Skeletal muscle tissue (tissue), 5 donors: ENCODE measurements around the gene ANKRD40. TPM values are rescaled to one million over a fixed set of nuclear protein-coding genes. Genes with fewer than 3 reads are reported as not detected.

ENCODE experiments used
- H3K27ac ChIP-seq: one replicate; pipeline ENCODE4 v1.7.0; 2013; ENCODE audit warnings: mild to moderate bottlenecking, low read depth, low read length, inconsistent platforms
- H3K27me3 ChIP-seq, 3 donors: one replicate each; pipeline ENCODE4 v1.7.0; 2013; ENCODE audit warnings: low read length in 3 of 3; ENCODE audit not compliant: control insufficient read depth in 3 of 3, insufficient read depth in 3 of 3
- H3K36me3 ChIP-seq, 3 donors: one replicate each; pipeline ENCODE4 v1.7.0; 2013; ENCODE audit warnings: low read length in 3 of 3; ENCODE audit not compliant: control insufficient read depth in 3 of 3, insufficient read depth in 3 of 3
- H3K4me1 ChIP-seq, 3 donors: one replicate each; pipeline ENCODE4 v1.7.0; 2013; ENCODE audit warnings: low read length in 3 of 3, mild to moderate bottlenecking in 3 of 3; ENCODE audit not compliant: control insufficient read depth in 3 of 3, insufficient read depth in 3 of 3
- H3K4me3 ChIP-seq, 3 donors: one replicate each; pipeline ENCODE4 v1.7.0; 2013; ENCODE audit warnings: low read length in 3 of 3
- H3K9ac ChIP-seq, 3 donors: one replicate each; pipeline ENCODE4 v1.7.0; 2013; ENCODE audit warnings: low read length in 3 of 3, mild to moderate bottlenecking in 3 of 3, moderate library complexity in 2 of 3, low read depth in 1 of 3
- H3K9me3 ChIP-seq, 3 donors: one replicate each; pipeline ENCODE4 v1.7.0; 2013; ENCODE audit warnings: low read length in 3 of 3; ENCODE audit not compliant: control insufficient read depth in 3 of 3
- small RNA-seq: library from RNA; depleted of rRNA; stranded (forward); fragments of <200 nt; gene quantifications from one replicate; pipeline ENCODE3, GENCODE V24; 2014
- total RNA-seq: library from RNA; depleted of rRNA; stranded (reverse); fragments of >200 nt; gene quantifications from one replicate; pipeline ENCODE4 v1.2.3, GENCODE V29; 2014
- donor health status: Osteomylitis.

ANKRD40 gene
- total RNA-seq, 1 donor from 2014 or later = 28.7 TPM

- no peak overlapping the region for H3K27ac ChIP-seq
- no peak overlapping the region for H3K9ac ChIP-seq
- peaks cover 0 to 3% (median 0%) of the 10 kb centered on the region in 3 donors for H3K27me3 ChIP-seq
- H3K9me3 ChIP-seq = no peaks in the 10 kb centered on the region
- no peak overlapping the region for H3K4me3 ChIP-seq
- H3K4me1 ChIP-seq = no peaks in the 10 kb centered on the region
- H3K36me3 ChIP-seq = no peaks in the 10 kb centered on the region
Observed at GRCh38 chr17:50651661-50652060, 56.1 kb downstream of the ANKRD40 start.

GRCh38 chr17:50649042-50649908 lies 58.4 kb downstream of the ANKRD40 start:
- Histone ChIP-seq H3K27ac (no peak overlapping the region), H3K9me3 (no peaks in the 10 kb centered on the region), H3K4me3 (no peak overlapping the region), H3K9ac (no peak overlapping the region), H3K36me3 (no peaks in the 10 kb centered on the region), H3K27me3 (peaks cover 0 to 3% (median 0%) of the 10 kb centered on the region in 3 donors), H3K4me1 (no peaks in the 10 kb centered on the region)

- H3K27me3 ChIP-seq = peaks cover 0 to 8% (median 0%) of the 10 kb centered on the region in 3 donors
- no peak overlapping the region for H3K27ac ChIP-seq
- H3K36me3 ChIP-seq = no peaks in the 10 kb centered on the region
- H3K4me3 ChIP-seq = no peak overlapping the region
- H3K9me3 ChIP-seq = no peaks in the 10 kb centered on the region
- H3K9ac ChIP-seq = no peak overlapping the region
- no peaks in the 10 kb centered on the region for H3K4me1 ChIP-seq
Observed at GRCh38 chr17:50647187-50647586, 60.5 kb downstream of the ANKRD40 start.

- no peak overlapping the region for H3K4me3 ChIP-seq
- no peaks in the 10 kb centered on the region for H3K9me3 ChIP-seq
- no peak overlapping the region for H3K9ac ChIP-seq
- H3K27ac ChIP-seq = no peak overlapping the region
- no peaks in the 10 kb centered on the region for H3K4me1 ChIP-seq
- no peaks in the 10 kb centered on the region for H3K36me3 ChIP-seq
- peaks cover 0 to 8% (median 0%) of the 10 kb centered on the region in 3 donors for H3K27me3 ChIP-seq
Observed at GRCh38 chr17:50645748-50646682, 61.7 kb downstream of the ANKRD40 start.

Small RNA genes within 50 kb of the gene (small RNA-seq; reads per million reads assigned to genes)
- not detected for gene RF00019

Other genes starting within 250 kb of the ANKRD40 start
- gene CHAD, start 239.0 kb downstream of the ANKRD40 start, total RNA-seq = 1.6 TPM
- 12.0 TPM for gene RSAD1, start 229.1 kb downstream of the ANKRD40 start, total RNA-seq
- gene MYCBPAP, start 199.5 kb downstream of the ANKRD40 start, total RNA-seq = under 0.01 TPM
- gene EPN3, start 175.2 kb downstream of the ANKRD40 start, total RNA-seq = not detected
- 27.7 TPM for gene SPATA20, start 160.7 kb downstream of the ANKRD40 start, total RNA-seq
- gene CACNA1G, start 147.2 kb downstream of the ANKRD40 start, total RNA-seq = 3.7 TPM
- gene ABCC3, start 73.0 kb downstream of the ANKRD40 start, total RNA-seq = 1.0 TPM
- gene LUC7L3, start 11.7 kb upstream of the ANKRD40 start, total RNA-seq = 32.4 TPM
- not detected for gene ANKRD40CL, start 59.6 kb upstream of the ANKRD40 start, total RNA-seq
- 0.52 TPM for gene WFIKKN2, start 127.7 kb upstream of the ANKRD40 start, total RNA-seq
- gene TOB1, start 158.4 kb upstream of the ANKRD40 start, total RNA-seq = 27.1 TPM